Renal cortical epithelial cell (primary cell): ENCODE results near the gene PIK3CD. TPM values are rescaled to one million over a fixed set of nuclear protein-coding genes. Genes with fewer than 3 reads are reported as not detected.

Source experiments
- DNase-seq: peaks from one replicate; pipeline ENCODE4 v3.0.0-alpha.2; 2011; ENCODE audit warnings: low read depth
- total RNA-seq: library from RNA; depleted of rRNA; stranded (reverse); fragments of >200 nt; gene quantifications from 2 replicates; pipeline ENCODE4 v1.2.3, GENCODE V29; 2014

Gene PIK3CD
- total RNA-seq, 1 donor from 2014 or later: 29.5 TPM

GRCh38 chr1:9770298-9770697, 118.8 kb downstream of the PIK3CD start:
- no peak for DNase-seq

- DNase-seq: no peak
These were observed 123.5 kb downstream of the PIK3CD start for GRCh38 chr1:9774712-9775679.

GRCh38 chr1:9776685-9777084, 125.2 kb downstream of the PIK3CD start:
- DNase-seq: no peak

Other genes with a start within 250 kb of the PIK3CD start
- gene SLC25A33, start 112.3 kb upstream of the PIK3CD start, total RNA-seq: 3.0 and 7.1 TPM in 2 replicates
- gene TMEM201, start 62.8 kb upstream of the PIK3CD start, total RNA-seq: 4.2 and 12.8 TPM in 2 replicates
- gene CLSTN1, start 172.2 kb downstream of the PIK3CD start, total RNA-seq: 92.9 and 178 TPM in 2 replicates